ENCODE results near the gene EFCAB13.
"Not testable (repeated sequence)": the region's sequence is repeated elsewhere in the genome, so short reads cannot be mapped to it uniquely, and the experiment has no call there.

EFCAB13 gene

GRCh38 chr17:47427985-47428384, 104.2 kb downstream of the EFCAB13 start:
- no peak for DNase-seq

DNA sequence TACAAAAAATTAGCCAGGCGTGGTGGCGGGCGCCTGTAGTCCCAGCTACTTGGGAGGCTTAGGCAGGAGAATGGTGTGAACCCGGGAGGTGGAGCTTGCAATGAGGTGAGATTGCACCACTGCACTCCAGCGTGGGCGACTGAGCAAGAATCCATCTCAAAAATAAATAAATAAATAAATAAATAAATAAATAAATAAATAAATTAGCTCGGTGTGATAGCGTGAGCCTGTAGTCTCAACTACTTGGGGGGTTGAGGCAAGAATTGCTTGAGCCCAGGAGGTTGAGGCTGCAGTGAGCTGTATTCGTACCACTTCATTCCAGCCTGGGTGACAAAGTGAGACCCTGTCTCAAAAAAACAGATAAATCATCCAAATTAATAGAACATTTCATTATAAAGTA, 108.5 kb downstream of the EFCAB13 start:
- not testable (repeated sequence) for DNase-seq

DNA sequence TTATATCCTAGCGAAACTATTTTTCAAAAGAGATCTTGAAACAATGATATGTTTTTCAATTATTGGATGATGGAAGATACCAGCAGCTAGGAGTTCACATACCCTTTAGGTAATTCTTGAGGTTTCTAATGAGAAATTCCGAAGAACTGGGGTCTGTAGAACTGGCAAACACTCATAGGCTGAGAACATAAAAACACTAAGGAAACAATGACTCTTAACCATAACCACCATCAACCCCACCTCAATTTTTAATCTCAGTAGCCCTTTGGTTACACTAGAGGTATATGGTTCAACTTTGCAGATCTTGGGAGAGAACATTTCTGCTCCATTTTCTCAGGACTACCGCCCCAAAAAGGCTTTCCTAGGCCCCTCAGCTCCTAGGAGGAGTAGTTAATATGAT, 141.4 kb downstream of the EFCAB13 start:
- DNase-seq: no peak

DNA sequence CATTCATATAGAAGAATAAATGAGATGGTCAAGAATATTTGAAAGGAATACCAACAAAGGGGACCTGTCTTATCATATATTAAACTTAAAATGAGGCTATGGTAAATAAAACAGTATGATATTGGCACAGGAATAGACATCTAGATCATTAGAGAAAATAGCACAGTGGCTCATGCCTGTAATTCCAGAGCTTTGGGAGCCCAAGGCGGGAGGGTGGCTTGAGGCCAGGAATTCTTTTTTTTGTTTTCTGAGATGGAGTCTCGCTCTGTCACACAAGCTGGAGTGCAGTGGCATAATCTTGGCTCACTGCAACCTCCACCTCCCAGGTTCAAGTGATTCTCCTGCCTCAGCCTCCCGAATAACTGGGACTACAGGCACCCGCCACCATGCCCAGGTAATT, 143.2 kb downstream of the EFCAB13 start:
- DNase-seq: not testable (repeated sequence)

GRCh38 chr17:47470836-47471235, 147.1 kb downstream of the EFCAB13 start:
- no peak for DNase-seq

GRCh38 chr17:47472073-47472472, 148.3 kb downstream of the EFCAB13 start:
- DNase-seq: not testable (repeated sequence)

Data from stimulated activated CD4-positive, alpha-beta T cell treated with anti-CD3 and anti-CD28 coated beads, Interleukin-12 subunit alpha, Interleukin-12 subunit beta, amount 100 ng/mL, for 4 hours (primary cell).